Measurements from ENCODE around the gene LRRC37B.
"Not testable (repeated sequence)": the region's sequence is repeated elsewhere in the genome, so short reads cannot be mapped to it uniquely, and the experiment has no call there.

The LRRC37B gene

GRCh38 chr17:32084942-32085829 lies 78.0 kb downstream of the LRRC37B start:
- not testable (repeated sequence) for DNase-seq (ENCODE audit: low read depth in 2 of 2, low spot score in 1 of 2)

- DNase-seq (ENCODE audit: low read depth in 2 of 2, low spot score in 1 of 2), result not testable (repeated sequence)
Observed at GRCh38 chr17:32086833-32087232, 79.7 kb downstream of the LRRC37B start.

GRCh38 chr17:32092062-32092461 lies 84.9 kb downstream of the LRRC37B start:
- DNase-seq (ENCODE audit: low read depth in 2 of 2, low spot score in 1 of 2), result not testable (repeated sequence)

GRCh38 chr17:32099686-32100085 lies 92.5 kb downstream of the LRRC37B start:
- no peak for DNase-seq (ENCODE audit: low read depth in 2 of 2, low spot score in 1 of 2)

- DNase-seq (ENCODE audit: low read depth in 2 of 2, low spot score in 1 of 2), result not testable (repeated sequence)
Observed at GRCh38 chr17:32100323-32100722, 93.1 kb downstream of the LRRC37B start.

GRCh38 chr17:32100971-32101631 lies 93.9 kb downstream of the LRRC37B start:
- no peak for DNase-seq (ENCODE audit: low read depth in 2 of 2, low spot score in 1 of 2)

GRCh38 chr17:32102172-32102571 lies 95.0 kb downstream of the LRRC37B start:
- no peak for DNase-seq (ENCODE audit: low read depth in 2 of 2, low spot score in 1 of 2)

GRCh38 chr17:32102646-32103186 lies 95.5 kb downstream of the LRRC37B start:
- DNase-seq (ENCODE audit: low read depth in 2 of 2, low spot score in 1 of 2), result no peak

All from stimulated activated CD8-positive, alpha-beta memory T cell treated with anti-CD3 and anti-CD28 coated beads, Interleukin-4, amount 100 ng/mL, for 4 hours (primary cell).